Measurements from ENCODE around the gene GTF3C1.

Gene GTF3C1

DNA sequence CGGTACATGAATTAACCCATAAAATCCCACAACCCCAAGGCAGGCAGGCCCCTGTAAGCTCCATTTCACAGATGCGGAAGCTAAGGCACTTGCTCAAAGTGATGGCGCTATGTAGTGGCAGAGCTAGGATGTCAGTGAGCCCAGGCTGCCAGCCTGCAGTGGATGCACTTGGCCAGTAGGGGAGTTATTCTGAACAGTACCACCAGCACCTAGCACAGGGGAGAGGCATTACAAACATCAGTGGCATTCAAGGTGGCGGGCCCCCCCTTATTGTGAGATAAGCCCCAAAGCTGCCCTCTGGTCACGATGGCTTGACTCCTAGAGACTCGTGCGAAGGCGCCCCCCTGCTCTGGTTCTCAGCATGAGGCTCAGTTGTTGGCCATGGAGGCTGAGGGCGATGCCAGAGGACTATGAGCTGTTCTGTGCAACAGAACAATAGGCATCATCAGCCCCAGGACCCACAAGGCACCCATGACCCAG, 33.8 kb downstream of the GTF3C1 start:
- no peak for DNase-seq

DNA sequence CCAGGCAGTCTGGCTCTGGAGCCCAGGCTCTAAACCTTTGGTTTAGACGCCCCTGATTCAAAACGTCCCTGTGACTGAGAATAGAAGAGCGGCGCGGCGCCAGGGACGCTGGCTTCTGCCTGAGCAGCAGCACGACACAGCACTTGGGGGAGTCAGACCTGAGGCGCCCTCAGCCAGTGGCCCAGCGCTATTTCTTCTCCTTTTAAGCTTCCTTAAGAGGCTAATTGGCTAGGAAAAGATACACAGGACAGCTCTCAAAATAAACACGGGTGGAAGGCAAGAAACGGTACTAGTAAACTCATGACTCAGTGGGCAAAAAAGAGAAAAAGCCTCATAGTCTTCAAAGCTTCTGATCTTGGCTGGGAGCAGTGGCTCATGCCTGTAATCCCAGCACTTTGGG, 34.9 kb downstream of the GTF3C1 start:
- no peak for DNase-seq

DNA sequence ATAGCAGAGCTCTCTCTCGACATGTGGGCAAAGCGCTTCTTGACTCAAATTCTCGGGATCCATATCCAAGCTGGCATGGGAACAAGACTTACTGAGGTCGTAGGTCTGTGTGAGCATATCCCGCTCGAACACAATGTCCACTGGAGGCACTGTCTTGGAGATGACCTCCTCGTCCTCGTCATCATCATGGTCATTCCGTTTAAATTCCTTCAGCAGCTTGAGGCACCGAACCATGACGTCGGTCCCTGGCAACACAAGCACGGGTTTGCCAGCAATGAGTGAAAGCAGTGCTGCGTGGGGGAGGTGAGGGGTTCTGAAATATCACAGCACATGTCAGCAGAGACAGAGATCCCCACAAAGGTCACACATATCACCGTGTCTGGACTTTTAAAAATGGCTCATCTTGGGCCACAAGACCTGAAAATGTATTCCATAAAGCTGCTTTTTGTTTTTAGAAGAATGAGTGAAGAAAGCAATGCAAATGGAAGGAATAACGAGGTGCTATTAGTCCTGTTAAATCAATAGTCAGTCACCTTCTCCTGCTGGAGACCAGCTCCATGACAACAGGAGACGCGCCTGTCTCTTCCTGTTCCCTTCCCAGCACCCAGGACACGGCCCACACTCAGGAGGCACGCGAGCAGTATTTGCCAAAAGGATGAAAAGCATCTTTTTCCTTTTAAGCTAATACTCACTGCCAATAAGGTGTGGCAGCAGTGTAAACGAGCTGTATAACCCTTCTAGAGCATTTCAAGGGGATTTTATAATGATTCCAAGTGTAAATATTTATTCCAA, 37.9 kb downstream of the GTF3C1 start:
- DNase-seq = no peak

DNA sequence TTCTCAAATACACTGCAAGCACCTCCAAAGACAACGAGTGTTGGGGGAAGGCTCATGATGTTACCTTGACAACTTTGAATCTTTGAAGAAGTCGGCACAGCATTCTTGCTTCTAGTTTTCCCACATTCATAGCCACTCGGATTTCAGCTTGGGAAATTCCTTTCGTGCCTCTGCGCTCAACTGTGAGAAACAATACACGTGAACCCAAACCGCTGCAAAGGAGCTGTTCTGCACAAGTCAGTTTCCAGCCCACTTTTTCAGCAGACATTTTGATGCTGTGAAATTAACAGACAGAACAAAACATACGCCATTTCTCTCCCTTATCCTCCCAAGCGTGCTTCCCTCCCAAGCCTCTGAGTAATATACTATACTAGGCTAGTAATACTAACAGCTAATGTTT, 41.2 kb downstream of the GTF3C1 start:
- no peak for DNase-seq

DNA sequence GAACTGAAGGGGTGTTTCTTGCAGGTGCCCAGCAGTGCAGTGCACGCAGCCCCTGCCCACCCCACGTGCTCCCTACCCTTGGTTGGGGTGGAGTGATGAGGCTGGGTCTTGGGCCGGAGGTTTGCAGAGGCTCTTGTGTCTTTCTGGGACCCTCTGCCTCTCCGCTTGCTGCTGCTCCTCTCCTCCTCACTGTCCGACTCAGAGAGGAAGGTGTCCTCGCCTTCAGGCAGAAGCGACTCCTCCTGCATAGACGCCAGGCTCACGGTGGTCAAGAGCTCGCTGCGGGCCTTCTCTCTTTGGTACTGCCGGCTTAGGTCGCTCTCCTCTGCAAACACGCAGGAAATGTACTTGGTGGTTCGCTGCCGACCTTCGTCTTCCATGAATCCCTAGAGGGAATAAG, 42.9 kb downstream of the GTF3C1 start:
- DNase-seq = no peak

DNA sequence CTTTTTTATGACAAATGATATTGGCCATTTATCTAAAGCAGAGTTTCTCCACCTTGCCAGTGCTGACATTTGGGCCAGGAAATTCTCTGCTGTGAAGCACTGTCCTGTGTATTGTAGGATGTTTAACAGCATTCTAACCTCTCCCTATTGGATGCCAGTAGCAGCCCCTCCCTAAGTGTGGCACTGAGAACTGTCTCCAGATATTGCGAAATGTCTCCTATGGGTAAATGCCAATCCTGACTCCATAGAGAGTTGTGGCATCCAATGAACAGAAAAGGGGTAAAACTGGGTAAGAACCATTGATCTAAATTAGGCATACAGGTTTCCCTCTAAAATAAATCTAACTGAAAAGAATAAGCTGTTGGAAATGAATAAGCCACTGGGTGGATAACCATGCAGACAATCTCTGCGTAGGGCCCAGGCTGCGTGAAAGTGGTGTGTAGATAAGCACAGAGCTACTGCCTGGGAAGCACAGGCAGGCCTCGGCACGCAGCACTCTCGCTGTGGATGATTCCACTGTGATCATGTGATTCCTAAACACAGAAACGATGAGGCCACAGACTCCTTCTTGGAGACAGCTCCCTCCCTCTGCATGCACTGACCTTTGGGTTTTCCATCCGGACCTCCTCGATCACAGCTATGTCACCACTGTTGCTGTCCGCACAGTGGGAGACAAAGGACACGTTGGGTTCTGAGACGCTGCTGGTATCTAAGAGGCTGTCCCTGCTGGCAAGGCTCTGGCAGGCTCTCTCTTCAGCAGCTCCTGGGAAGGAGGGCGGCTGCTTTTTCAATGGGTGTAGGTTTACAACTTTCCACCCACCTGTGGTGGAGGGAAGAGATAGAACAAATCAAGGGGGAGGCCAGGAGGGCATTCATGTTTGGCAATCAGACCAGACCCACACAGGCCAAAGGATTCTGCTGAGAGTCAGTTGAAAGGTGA, 44.1 kb downstream of the GTF3C1 start:
- no peak for DNase-seq

DNA sequence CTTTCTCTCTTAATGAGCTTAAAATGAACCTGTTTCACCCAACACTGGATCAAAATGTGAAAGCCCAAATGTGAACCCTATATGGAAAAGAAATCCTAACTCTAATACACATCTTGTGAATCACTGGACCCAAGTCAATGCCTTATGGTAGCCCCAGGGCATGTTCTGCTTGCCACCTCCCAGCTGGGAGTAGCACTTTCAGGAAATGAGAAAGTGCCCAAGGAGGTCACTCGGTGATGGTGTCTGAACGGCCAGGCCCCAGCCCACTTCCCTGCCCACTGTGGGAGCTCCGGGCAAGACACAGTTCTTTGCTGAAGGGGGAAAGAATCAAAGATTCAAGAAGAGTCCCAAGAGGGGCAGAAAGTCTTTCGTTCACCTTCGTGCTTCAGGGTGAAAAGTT, 46.1 kb downstream of the GTF3C1 start:
- DNase-seq = no peak

DNA sequence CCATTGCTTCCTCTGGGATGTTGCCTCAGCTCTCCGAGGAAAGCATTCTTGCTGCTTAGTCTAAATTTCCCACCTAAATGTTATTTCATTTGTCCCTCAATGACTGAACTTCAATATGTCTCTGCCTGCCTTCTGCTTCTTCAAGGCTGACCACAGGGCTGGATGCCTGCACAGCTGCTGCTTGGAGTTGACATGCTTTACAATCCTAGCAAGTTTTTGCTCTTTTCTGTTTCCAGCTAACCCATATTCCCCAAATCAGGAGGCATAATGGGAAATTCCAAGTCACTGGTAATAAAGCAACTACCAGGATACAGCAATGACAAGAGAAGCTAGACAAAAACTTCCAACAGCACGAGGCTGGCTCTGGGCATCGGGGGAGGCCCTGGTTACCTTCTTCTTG, 48.9 kb downstream of the GTF3C1 start:
- no peak for DNase-seq

DNA sequence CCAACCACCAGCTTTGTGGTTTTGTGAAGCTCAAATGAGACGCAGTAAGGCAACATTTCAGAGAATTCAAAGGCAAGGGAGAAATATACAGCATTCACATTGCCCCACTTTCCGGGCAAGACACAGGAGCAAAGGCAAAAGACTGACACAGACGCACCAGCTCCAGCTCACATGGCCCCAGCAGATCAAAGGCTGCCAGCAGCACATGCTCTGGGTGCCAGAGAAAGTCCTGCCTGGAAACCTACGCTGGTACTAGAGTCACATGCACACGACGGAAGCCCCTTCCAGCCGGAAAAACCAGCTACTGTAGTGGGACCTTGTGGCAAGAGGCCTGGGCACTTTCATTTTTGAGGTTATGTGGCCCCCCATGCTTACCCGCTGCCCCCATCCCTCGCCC, 50.1 kb downstream of the GTF3C1 start:
- no peak for DNase-seq

DNA sequence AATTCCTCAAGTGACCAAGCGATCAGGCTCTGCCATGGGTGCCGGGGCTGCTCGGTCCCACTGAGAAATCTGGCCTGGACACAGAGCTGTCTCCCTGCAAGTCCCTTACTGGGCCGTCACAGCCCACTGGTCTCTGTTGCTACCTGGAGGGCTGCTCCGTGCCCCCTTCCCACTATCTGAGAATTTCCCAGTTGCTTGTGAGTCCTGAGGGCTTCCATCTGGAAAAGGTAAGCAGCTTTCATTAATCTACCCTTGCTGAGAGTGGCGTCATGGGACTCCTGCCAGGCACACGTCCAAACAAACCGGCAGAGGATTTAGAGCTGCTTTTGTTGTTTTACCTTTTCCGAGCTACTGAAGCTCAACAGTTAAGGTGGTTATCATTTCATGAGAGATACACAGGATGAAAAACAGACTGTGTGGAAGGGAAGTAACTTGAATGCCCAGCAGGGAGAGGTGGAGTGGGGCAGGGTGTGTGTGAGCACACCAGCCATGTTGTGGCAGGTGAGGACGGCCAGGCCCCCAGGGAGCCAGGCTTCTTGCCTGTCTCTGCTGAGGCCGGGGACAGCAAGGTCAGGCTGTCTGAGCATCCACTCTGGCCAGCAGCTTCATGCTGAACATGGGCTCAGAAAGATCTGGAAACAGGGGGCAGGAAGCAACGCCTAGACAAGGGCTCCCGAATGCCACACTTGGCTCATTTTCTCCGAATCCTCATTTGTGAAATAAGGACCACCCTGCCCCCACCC, 50.6 kb downstream of the GTF3C1 start:
- no peak for DNase-seq

DNA sequence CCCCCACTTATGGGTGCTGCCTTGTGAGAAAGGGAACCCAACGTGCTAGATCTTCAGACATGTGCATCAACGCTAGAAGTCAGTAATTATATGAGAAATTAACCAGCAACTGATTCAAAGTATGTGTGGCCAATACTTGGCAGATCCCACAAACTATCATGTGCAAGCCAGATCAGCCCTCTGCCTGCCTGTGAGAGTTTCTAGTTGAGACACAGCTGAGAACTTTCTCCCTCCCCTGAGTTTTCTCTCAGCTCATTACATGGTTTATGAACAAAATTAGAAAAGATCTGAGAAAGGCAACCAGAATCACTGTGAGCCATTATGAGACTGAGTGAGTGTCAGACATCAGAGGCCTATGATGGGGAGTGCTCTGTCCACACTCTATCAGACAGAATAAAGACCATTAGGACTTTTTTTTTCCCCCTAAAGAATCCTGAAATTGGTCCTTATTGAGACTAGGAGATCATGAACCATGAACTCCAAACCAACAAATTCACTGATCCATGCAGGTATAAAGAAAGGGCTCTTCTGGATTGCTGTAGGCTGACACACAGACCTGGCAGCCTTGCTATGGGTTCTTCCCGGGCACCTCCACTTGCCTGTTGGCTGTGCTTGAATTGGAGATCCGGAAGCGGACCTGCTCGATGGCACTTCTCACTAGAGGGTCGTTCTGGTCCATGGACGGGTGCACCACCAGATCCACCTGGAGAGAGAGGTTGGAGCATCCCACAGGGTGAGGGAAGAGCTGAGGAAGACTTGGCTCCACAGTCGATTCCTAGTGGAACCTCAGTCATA, 51.5 kb downstream of the GTF3C1 start:
- DNase-seq = no peak

DNA sequence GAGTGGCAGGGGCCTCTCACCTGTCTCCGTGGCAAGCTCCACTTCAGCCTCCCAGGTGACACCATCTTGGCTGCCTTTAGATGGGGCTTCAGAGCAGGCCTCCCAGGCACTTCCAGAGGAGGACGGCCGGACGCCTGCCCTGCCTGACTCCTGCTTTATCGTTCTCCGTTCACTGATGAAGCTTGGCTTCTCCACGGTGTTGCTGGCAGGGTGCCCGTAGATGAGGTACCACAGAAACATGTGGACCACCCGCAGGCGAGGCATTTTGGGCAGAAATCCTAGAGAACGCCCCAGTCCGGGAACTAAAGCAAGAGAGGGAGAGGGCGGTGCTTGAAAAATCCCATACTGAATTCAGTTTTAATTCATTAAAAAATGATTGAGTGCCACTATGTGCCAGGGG, 54.5 kb downstream of the GTF3C1 start:
- DNase-seq = peak; percentile 60

DNA sequence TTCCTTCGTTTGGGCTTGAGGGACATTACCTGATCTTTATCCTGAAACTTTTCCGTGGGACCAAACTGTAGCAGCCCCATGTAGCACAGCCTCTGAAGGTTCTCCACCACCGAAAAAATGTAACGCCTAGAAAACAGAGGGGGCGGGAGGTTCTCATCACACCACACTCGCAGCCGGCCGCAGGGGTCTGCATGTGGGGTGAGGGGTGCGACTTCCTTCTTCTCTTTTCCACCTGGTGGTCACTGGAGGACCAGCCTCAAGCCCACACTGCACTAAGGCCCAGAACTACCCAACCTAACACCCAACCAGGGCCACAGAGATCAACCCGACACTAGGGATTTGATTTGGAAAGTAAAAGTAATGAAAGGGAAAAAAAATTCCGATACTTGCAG, 57.1 kb downstream of the GTF3C1 start:
- no peak for DNase-seq

DNA sequence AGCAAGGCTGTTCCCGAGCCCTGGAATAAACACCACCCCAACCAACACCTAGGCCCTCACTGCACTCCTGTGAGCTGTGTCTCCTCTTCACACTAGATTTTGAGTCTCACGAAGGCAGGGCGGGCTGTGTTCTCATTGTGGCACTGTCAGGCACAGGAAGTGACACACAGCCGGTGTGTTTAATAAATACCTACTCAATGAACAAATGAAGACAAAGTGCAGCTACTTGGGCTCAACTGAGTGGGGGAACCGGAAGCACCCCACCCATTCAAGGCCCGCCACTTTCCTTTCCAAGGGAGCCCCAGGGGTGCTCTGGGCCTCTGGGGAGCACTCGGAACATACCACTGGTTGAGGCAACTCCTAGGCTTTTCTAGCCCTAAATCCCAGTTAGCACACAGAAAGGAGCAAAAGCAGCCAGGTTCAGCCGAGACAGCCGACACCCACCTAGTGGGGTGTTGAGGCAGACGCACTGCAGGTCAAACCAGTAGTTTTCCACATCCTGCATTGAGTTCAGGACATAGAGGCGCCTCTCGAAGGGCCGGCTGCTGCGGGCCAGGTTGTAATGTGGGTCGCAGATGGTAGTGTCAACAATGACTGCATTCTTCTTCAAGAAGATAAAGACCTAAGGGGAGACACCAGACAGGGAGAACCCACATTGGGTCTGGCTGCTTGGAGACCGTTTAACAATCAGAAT, 57.7 kb downstream of the GTF3C1 start:
- no peak for DNase-seq

DNA sequence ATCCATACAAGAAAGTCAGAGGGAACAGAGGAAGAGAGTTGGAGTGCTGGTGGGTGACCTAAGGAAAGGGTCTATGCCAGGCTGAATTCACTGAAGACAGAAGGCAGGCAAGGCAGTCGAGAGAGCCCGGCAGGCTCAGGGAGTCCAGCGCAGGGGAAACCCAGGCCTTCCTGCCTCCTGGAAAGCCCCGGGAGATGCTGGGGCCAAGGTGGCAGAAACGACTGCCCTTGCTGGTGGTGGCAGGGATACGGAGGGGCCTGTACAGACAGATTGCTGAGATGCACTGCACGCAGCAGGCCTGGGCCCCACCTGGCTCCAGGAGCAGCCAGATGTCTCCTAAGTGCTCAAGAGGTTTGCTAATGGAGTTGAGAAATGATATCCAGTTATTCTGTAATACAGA, 59.8 kb downstream of the GTF3C1 start:
- no peak for DNase-seq

DNA sequence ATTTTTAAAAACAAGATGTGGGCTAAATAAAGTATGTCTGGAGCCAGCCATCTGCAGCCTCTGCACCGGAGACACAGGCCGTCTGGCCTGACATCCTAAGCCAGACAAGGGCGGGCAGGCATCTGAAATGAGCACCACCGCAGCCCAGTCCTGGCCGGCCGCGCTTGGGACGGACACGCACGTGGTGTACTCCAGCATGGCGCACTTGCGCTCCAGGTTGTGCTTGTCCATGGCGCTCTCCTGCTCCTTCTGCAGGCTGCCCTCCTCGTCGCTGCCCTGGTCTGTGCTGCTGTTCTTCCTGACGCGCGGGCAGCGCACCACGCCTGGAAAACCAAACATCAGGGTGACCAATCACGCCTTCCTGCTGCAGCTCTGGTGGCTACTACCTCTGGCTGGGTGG, 60.3 kb downstream of the GTF3C1 start:
- no peak for DNase-seq

DNA sequence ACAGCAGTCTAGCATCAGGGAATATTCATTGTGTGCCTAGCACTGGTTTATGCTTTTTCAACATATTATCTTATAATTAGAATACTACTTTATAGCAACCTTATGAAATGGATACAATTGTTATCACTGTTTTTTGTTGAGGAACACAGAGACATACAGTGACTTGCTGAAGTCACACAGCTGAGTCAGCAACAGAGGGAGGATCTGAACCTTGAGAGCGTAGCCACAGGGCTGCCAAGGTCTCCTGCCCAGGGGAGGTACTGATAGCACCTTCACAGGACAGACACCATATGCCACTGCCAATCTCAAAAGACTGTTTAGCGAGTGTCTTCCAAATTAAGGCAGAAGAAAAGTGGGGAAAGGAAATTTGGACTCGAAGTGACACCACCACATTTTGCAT, 63.0 kb downstream of the GTF3C1 start:
- DNase-seq = no peak

DNA sequence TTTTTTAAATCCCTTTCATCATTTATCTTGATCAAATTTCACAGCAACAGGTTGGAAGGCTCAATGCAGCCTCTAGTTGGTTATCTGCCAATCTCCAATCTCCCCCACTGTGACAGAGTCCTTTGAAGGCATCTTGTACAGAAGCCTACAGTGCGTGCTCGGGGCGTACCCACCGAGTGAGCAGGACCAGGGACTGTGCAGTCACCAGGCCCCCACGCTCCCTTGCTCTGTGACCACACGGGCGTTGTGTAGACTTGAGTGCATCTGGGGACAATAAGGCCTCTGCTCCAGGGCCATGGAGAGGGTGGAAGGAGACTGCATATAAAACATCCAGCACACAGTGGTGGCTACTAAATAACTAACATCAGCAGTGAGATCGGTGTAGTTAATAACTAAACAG, 63.4 kb downstream of the GTF3C1 start:
- DNase-seq = no peak

DNA sequence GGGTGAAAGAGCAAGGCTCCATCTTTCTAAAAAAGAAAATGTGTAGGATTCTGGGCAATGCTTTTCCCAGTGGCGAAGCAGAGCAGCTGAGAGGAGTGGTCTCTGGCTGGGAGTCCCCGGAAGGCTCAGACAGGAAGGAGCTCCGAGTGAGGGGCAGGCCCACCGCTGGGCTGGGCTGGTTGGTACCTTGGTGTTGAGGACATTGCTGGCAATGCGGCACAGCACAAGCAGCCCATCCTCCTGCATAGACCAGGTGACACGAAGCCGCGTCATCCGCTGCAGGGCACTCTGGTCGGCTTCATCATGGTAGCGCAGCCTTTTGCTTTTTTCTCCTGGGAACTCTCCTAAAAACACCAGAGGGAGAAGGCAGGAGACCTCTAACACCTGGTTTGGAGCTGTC, 63.9 kb downstream of the GTF3C1 start:
- DNase-seq = no peak

DNA sequence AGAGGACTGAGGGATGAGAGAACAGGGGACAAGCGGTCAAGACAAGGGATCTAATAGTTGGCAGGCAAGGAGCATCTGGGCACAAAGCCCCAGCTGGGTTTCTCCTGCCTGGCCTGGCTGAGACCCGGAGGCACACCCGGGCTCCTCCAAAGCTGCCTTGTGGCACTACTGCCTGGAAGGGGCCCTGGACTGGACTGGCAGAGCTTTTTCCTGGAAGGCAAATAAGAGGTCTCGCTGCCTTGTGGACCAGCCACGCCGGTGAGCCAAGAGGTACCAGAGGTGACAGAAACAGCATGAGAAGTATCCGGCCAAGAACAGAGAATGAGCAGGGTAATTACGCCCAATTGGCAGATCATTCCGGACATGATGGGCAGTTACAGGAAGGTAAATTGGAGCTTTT, 64.6 kb downstream of the GTF3C1 start:
- no peak for DNase-seq

DNA sequence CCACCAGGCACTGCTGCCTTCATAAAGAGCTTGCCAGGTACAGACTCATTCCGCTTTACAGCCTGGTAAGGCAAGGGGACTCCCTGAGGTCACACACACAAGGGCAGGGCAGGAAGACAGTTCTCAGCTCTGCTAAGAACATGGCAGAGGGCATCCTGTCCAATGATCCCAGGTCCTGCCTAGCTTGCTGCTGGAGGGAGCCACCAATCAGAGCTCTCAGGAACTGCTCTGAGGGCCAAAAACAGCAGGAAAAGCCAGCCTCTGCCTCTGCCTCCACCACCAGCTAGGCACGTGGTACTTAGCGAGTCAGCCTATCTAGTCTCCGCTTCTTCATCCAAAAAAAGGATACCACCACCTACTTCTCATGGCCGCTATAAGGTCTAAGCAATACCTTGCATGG, 66.1 kb downstream of the GTF3C1 start:
- no peak for DNase-seq

DNA sequence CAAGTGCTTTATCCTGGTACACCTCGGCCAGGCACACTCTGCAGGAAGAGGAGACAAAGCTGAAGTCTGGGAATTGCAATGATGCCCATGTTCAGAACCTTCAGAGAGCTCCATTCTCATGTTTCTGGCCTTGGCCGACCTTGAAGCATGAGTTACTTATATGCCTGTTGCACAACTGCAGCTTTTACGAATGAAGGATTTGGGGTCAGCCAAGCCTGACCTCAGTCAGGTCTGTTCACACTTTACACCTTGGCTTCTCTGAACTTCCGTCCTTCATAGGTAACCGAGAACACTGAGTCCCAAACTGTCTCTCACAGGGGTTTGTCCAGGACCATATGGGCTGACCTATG, 66.7 kb downstream of the GTF3C1 start:
- no peak for DNase-seq
